Psoas muscle (tissue), 8 donors: Measurements from ENCODE around the gene DNAJB2. TPM values are rescaled to one million over a fixed set of nuclear protein-coding genes. Genes with fewer than 3 reads are reported as not detected.

Experiments used
- ATAC-seq, 4 donors: fragments of 200-7000 bp; cut with Tn5 transposase; one replicate each; pipeline ENCODE4 v1.9.1; 2020; ENCODE audit warnings: moderate library complexity in 3 of 4, mild to moderate bottlenecking in 2 of 4
- DNase-seq, 2 donors: peaks; one replicate each; pipeline ENCODE4 v3.0.0-alpha.2; 2020
- H3K27ac ChIP-seq: fragments of 200-600 bp; one replicate; pipeline ENCODE4 v1.8.0; 2022
- H3K27me3 ChIP-seq, 3 donors: fragments of 200-600 bp in 1 of 3; one replicate each; pipeline versions ENCODE4 v1.6.1 to v1.8.0; 2013 to 2022; ENCODE audit warnings: low read length in 2 of 3, mild to moderate bottlenecking in 2 of 3, moderate library complexity in 1 of 3; ENCODE audit not compliant: insufficient read depth in 3 of 3
- H3K36me3 ChIP-seq, 2 donors: fragments of 200-600 bp in 1 of 2; one replicate each; pipeline versions ENCODE4 v1.6.1 to v1.8.0; 2013 to 2022; ENCODE audit warnings: low read depth in 1 of 2, mild to moderate bottlenecking in 1 of 2, moderate library complexity in 1 of 2; ENCODE audit not compliant: insufficient read depth in 1 of 2
- H3K4me1 ChIP-seq: fragments of 200-600 bp; one replicate; pipeline ENCODE4 v1.8.0; 2022
- H3K4me3 ChIP-seq: fragments of 200-600 bp; one replicate; pipeline ENCODE4 v1.8.0; 2022; ENCODE audit warnings: mild to moderate bottlenecking
- H3K9me3 ChIP-seq: fragments of 200-600 bp; one replicate; pipeline ENCODE4 v1.8.0; 2022
- WGBS, 3 donors: extraction: QIAGEN DNeasy Blood & Tissue Kit; methylation state at CpG; one replicate each; pipeline versions ENCODE4 v1.1.6 to v1.1.7; 2013; 5-methylcytosine and 5-hydroxymethylcytosine counted together
- intact Hi-C, 2 donors: fragments of 100-400 bp; cut with DNase I; formaldehyde crosslinking; loops; one replicate each; pipeline versions ENCODE4 v1.11.0 to v1.14.2; 2022
- polyA plus RNA-seq, 3 donors: library from polyadenylated mRNA; stranded (reverse); fragments of 200-250 nt; gene quantifications; one replicate each; pipeline ENCODE4 v1.2.3, GENCODE V29; 2013
- total RNA-seq, 4 donors: library from RNA; stranded (reverse); fragmentation: NEBNext Ultra II Directional in 2 of 4; extraction: Animal tissue kit (Norgen Biotek cat#: 25700) in 2 of 4; gene quantifications; one replicate each; pipeline versions ENCODE4 v1.2.1 to v1.2.4, GENCODE V29; 2021 to 2023
- TF ChIP-seq, protein P1 (sequence below): fragments of 200-600 bp; IDR thresholded peaks from one replicate; pipeline ENCODE4 v1.8.0; 2022; ENCODE audit warnings: antibody characterized with exemption
- donor health status: healthy with polysubstance abuse.
- donor health status: DM: no; HTN: no; CAD: no; lungs with moderate emphysema.
- donor health status: Bipolar disorder and iron deficiency.
- donor health status: healthy.
- donor health status: DM: yes; HTN: yes; CAD: no.
- donor health status: DM: no; HTN: no; CAD: no.
- donor health status: DM: no; HTN: no; CAD: no.
- donor health status: DM: yes; HTN: yes; CAD: no.

DNAJB2 gene
- total and polyA plus RNA-seq, 7 donors: 93.1 to 204 (median 105) TPM

DNA sequence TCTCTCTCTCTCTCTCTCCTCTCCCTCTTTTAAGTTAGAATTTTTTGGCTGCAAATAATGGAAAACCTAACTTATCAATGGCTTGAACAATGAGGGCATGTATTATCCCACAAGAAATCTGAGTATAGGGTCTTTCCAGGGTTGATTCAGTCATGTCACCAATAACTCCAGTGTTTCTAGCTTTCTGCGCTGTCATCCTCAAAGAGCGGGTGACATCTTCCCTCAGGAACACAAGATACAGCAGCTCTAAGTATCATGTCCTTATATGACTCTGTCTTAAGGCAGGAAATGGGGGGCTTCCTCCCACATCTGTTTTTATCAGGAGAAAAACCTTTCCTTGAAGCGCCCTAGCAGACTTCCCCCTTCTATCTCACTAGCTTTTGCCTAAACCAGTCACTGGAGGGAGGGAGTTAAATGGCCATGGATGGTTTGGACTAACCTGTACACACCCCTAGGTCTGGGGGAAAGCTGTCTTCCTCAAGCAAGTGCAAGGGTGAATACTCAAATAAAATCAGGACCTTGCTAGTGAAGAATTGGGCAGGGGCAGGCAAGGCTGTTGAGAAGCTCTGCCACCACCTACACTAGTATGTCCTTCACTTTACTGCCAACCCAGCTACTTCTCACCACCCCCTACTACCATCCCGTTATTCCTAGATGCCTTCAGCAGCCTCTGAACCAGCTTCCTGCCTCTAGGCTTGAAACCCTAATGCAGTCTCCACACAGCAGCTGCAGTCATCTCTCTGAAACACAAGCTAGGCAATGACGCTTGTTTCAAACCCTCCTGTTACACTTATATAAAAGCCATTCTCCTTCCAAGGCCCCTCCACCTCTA is 17.9 kb upstream of the DNAJB2 start:
- intact Hi-C loops: no loop called here
- Histone ChIP-seq H3K4me3 (no peak overlapping the region), H3K36me3 (no peaks in the 10 kb centered on the region), H3K4me1 (no peaks in the 10 kb centered on the region), H3K27ac (no peak overlapping the region), H3K27me3 (no peaks in the 10 kb centered on the region), H3K9me3 (no peaks in the 10 kb centered on the region)
- ATAC-seq (no peak), DNase-seq (no peak)
- TF ChIP-seq, protein P1, sequence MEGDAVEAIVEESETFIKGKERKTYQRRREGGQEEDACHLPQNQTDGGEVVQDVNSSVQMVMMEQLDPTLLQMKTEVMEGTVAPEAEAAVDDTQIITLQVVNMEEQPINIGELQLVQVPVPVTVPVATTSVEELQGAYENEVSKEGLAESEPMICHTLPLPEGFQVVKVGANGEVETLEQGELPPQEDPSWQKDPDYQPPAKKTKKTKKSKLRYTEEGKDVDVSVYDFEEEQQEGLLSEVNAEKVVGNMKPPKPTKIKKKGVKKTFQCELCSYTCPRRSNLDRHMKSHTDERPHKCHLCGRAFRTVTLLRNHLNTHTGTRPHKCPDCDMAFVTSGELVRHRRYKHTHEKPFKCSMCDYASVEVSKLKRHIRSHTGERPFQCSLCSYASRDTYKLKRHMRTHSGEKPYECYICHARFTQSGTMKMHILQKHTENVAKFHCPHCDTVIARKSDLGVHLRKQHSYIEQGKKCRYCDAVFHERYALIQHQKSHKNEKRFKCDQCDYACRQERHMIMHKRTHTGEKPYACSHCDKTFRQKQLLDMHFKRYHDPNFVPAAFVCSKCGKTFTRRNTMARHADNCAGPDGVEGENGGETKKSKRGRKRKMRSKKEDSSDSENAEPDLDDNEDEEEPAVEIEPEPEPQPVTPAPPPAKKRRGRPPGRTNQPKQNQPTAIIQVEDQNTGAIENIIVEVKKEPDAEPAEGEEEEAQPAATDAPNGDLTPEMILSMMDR: no peak
- WGBS, 3 donors: 56 to 60% (median 56%) methylated on average over 5 of the region's 5 CpGs

DNA sequence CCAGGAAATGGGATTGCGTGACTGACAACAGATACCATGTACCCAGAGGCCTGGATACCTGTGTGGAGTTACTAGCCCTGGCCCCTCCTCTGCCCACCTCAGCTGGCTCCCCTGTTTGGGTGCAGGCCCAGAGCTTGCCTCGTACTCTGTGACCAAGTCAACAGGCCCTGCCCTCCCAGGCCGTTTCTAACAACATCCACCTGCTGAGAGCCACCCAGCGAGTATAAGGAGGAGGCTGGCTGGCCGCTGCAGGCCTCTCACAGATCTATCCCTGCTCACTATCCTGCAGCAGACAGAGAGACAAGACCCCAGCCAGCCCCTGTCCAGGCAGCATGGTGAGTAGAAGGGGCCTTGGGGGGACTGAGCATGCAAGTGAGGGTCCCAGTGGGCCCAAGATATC is 12.9 kb upstream of the DNAJB2 start:
- 72 to 74% (median 73%) methylated on average over 5 of the region's 5 CpGs for WGBS, 3 donors
- DNase-seq (no peak), ATAC-seq (no peak)
- H3K4me1 ChIP-seq: no peaks in the 10 kb centered on the region
- H3K27me3 ChIP-seq: no peaks in the 10 kb centered on the region
- H3K27ac ChIP-seq: no peak overlapping the region
- H3K4me3 ChIP-seq: no peak overlapping the region
- H3K9me3 ChIP-seq: no peaks in the 10 kb centered on the region
- no peaks in the 10 kb centered on the region for H3K36me3 ChIP-seq
- TF ChIP-seq, protein P1: no peak
- intact Hi-C loops: no loop called here

DNA sequence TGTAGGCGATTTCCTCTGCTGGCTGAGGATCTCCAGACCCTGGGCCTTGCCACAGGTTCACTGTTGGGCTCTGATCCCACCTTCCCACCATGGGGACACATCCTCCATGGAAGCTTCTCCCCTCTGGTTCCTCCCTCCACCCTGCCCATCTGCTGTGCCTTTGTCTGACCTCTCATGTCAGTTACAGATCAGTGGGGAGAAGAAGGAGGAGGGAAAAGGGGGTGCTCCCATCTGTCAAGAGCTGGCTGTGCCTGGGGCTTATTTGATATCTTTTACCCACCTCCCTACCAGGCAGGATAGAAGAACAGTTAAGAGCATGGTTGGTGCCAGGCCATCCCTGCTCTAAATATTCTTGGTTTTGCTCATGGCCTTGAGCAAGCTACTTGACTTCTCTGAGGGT is 12.3 kb upstream of the DNAJB2 start:
- H3K27me3 ChIP-seq: no peaks in the 10 kb centered on the region
- TF ChIP-seq, protein P1: no peak
- H3K4me1 ChIP-seq: no peaks in the 10 kb centered on the region
- no peaks in the 10 kb centered on the region for H3K9me3 ChIP-seq
- 75 to 87% (median 83%) methylated on average over 1 of the region's 1 CpG for WGBS, 3 donors
- intact Hi-C loops: no loop called here
- ATAC-seq (no peak), DNase-seq (no peak)
- H3K4me3 ChIP-seq: no peak overlapping the region
- H3K36me3 ChIP-seq: no peaks in the 10 kb centered on the region
- H3K27ac ChIP-seq: no peak overlapping the region

DNA sequence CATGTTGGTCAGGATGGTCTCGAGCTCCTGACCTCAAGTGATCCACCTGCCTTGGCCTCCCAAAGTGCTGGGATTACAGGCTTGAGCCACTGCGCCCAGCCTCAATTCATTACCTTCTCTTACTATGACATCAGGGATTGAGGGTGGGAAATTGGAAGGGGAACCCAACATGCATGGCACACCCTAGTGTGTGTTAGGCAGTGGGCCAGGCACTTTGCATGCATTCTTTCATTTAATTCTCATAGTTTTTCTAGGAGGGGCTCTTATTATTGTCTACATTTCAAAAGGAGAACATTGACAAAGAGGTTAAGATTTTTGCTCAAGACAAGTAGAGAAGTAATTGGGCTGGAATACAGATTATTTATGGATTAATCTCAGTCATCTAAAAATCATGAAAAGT is 10.9 kb upstream of the DNAJB2 start:
- Histone ChIP-seq H3K4me1 (no peaks in the 10 kb centered on the region), H3K4me3 (no peak overlapping the region), H3K36me3 (no peaks in the 10 kb centered on the region), H3K27ac (no peak overlapping the region), H3K27me3 (no peaks in the 10 kb centered on the region), H3K9me3 (no peaks in the 10 kb centered on the region)
- intact Hi-C loops: no loop called here
- TF ChIP-seq, protein P1: no peak
- 73 to 80% (median 75%) methylated on average over 2 of the region's 2 CpGs for WGBS, 3 donors
- DNase-seq: no peak
- ATAC-seq: no peak
